Astrocyte of the hippocampus (primary cell): ENCODE data around the gene SLC9A4.

Experiments used
- DNase-seq: peaks from one replicate; pipeline ENCODE4 v3.0.0; 2011; ENCODE audit warnings: low read depth, low spot score

SLC9A4 gene

DNA sequence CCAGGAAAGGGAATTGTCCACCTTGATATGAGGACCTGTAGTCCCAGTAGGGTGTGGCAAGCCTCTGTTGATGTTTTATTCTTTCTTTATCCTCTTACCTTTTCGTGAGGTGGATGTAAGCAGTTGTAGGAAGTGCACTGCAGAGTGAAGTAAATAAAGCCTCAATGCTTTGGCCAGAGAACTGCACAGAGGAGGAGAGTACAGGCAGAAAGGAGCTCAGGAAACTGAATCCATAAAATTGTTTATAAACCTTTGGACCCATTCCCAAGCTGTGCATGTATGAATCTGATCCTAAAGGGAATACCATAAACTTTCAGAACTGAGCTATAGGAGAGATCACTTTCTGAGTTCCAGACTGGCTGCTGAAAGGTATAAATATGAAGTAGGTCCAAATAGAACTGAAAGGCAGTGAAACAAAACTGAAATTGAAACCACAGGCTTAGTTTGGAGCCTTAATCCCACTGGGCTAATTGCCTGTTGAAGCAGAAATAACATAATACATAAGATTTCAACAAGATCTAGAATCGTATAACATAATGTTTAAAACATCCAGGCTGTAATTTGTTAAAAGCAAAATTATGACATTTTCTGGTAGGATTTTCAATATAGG lies 17.9 kb upstream of the SLC9A4 start:
- DNase-seq = no peak

DNA sequence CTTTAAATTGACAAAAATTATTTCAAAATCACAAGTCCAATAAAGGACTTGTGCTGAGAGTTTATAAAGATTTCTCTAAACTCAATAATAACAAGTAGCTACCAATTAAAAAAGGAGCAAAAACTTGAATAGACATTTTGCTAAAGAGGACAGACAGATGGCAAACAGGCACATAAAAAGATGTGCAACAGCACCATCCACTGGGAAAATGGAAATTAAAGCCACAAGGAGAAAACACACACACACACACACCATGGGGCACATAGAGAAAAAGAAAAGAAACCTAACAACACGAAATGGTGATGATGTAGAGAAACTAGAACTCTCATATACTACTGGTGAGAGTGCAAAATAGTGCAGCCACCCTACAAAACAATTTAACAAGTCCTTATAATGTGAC lies 12.6 kb upstream of the SLC9A4 start:
- no peak for DNase-seq

DNA sequence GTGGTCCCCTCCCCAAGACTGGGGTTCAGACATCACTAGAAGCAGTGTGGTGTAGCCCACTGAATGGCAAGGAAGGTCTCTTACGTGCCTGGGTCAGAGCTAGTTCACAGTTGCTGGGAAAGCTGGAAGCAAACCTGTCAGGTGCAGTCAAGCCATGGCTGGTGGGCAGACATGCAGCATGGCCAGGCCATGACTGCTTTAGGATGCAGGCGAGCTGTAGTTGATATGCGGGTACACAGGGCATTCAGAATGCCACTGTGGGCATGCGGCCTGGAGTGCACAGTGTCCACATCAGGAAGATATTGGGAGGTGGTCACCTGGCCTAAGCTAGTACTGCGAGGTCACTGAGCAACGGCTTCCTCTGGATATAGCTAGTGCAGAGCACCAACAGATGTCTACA lies 11.8 kb upstream of the SLC9A4 start:
- no peak for DNase-seq

DNA sequence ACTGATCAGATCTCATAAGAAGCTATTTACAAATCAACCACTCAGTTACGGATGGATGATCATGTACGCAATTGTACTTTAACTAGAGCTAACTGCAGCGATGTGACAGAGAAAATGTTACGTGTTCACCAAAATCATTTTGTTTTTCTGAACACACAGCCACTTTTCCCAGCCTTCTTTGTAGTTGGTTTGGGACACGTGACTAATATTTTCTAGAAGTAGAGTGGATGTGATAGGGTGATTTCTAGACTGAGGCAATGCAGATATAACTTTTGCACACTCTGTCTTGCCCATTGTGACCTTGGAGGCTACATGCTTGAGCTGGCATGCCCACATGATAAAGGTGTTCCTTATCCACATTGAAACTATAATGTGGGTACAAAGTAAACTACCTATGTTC lies 9.9 kb upstream of the SLC9A4 start:
- DNase-seq = no peak

DNA sequence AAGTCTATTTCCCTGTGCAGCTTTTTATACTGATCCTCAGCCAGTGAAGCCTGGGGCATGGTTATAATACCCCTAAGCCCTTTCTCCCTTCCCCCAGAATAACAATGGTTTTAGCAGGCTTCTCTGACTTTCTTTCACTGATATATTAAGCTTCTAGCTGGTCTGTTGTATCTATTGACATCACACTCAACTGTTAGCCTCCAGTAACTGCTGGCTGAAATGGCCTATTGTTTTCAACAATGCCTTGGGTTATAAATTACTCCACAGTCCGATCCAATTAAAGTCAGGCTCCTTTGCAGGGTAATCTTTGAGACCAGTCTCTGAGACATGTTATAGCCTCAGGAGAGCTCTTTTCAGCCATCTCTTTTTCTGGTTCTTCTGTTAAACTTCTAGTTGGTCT lies 2.9 kb upstream of the SLC9A4 start:
- DNase-seq = no peak

DNA sequence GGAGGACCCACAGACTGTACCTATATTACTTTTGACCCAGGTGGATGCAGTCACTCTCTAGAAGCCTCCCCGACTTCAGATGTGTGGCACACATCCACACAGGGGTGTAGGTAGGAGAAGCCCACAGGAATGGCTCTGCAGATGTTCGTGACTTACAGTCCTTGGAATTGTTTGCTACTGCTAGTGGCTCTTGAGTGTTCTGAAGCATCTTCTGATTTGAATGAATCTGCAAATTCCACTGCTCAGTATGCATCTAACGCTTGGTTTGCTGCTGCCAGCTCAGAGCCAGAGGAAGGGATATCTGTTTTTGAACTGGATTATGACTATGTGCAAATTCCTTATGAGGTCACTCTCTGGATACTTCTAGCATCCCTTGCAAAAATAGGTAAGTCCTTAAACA lies 605 bp downstream of the SLC9A4 start:
- DNase-seq = peak; percentile 7

DNA sequence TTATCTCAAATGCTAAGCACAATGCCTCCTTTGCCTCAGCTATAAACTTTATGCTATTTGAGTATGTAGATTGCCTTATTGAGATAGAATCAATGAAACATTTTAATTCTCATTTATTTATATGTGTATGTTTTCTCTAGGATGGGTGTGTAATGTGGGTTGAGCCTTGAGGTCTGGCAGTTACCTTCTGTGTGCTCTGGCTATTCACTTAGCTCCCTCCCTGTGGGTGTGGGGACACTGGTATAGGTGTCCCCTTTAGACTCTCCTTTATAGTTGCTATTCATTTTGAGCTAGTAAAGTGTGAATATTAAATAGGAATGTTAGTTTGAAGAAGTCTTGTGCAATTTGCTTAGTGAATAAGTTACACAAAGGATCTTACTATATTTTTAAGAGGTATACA lies 1.8 kb downstream of the SLC9A4 start:
- DNase-seq = no peak

DNA sequence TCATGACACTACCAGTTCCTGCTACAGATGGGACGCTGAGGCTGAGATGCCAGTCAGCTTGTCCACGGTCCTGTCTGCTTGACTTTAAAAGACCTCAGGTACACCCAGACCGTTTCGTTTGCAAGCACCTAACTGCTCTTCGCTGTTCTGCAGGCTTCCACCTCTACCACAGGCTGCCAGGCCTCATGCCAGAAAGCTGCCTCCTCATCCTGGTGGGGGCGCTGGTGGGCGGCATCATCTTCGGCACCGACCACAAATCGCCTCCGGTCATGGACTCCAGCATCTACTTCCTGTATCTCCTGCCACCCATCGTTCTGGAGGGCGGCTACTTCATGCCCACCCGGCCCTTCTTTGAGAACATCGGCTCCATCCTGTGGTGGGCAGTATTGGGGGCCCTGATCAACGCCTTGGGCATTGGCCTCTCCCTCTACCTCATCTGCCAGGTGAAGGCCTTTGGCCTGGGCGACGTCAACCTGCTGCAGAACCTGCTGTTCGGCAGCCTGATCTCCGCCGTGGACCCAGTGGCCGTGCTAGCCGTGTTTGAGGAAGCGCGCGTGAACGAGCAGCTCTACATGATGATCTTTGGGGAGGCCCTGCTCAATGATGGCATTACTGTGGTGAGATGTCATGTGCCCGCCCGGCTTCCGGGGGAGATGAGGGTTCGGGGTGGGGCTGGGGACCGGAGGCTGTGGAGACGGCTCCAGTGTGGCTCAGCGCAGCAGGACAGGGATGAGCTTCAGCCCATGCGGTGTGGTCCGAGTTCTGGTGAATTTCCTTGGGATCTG lies 5.9 kb downstream of the SLC9A4 start:
- DNase-seq = no peak

DNA sequence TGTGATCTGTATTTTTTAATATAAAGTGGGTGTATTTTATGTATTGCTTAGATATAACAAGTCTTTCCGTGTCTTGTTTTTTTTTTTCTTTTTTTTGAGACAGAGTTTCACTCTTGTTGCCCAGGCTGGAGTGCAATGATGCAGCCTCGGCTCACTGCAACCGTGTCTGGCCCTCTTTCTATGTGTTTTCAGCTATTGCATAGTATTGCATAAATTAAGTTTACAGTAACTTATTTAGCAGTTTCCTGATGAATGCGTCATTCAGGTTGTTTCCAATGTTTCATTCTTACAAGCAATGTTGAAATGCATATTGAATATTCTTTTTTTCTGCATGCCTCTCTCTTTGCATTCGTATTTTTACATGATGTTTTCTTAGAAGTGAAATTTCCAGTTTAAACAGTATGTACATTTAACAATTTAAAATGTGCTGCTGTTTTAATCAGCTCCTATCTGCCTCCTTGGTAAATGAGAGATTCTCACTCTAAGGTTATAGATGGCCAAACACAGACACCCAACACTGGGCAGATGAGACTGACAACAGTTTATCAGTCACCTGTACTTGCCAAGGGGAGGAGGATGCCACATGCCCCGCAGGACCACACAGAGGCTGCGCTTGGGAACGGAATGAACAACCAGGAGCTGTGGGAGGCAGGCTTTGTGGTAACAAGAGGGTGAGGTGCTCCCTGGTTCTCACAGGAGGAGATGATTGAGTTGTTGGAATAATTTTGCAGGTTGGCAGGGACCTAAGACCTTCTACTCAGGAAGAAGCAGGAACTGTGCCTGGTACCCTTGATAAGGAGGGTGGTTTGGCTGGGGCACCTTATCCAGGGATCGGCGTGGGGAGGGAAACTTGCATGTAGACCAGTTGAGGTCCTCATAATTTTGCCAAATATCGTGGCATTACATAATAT lies 7.5 kb downstream of the SLC9A4 start:
- DNase-seq = no peak

DNA sequence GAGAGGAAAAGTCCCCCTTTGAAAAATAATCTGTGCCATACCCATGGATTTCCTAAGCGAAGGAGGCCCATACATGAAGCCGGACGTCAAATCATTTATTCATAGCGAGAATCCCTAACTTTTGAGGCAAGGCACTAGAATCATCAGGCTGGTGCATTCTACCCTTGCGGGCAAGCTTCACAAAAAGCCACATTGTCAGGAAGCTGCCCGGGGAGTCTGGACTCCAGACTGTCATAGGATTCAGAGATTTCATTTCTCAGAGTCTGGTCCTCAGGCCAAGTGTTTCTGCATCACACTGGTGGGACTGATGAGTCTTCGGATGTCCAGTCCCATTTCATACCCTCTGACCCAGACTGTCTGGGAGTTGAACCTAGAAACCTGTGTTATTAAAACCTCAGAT lies 8.9 kb downstream of the SLC9A4 start:
- DNase-seq = no peak

DNA sequence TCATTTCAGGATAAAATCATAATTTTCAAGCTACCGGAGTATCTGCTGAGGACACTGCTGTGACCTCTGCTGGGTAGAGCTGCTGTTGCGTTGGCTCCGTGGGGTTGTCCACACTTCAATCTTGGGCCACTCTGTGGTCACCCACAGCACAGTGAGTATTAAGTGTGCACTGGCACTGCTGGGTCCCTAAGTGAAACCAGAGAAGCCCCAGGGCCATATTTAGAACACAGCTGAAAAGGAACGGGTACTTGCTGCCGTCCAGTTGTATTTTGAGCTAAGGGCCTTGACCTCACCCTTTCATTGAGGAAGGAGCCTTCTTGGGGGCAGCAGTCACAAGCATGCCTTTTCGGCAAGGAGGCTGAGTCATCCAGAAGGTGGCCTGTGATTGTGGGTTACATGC lies 10.1 kb downstream of the SLC9A4 start:
- DNase-seq = no peak

DNA sequence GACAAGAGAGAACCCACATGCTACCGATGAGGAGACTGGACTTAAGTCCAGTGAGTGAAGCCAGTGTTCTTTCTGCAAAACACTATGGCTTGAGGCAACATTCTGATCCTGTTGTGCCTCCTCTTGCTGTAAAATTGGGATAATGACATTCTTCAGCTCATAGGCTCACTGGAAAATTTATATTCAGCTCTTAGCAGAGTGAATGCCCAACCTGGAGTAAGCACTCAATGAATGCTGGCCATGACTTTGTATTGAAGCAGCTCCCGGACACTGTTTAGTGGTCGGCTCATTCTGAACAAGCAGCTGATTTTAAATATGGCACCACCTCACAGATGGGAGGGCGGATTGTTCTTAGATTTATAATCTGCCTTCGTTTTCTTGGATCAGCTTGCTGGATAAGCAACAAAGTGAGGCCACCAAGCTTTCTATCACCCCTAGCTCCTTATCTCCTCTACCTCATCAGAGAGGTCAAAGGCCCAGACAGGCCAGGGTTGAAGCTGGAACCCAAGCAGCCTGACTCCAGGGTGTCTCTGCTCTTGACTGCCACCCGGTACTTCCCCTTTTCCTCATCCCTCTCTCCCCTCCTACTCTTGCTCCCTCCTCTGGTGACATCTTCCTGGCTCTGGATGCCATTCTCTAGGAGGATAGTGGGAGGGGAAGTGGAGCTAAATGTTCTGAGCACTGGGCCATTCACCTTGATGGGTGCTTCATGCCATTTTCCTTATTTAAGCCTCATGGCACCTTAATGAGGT lies 11.5 kb downstream of the SLC9A4 start:
- no peak for DNase-seq

DNA sequence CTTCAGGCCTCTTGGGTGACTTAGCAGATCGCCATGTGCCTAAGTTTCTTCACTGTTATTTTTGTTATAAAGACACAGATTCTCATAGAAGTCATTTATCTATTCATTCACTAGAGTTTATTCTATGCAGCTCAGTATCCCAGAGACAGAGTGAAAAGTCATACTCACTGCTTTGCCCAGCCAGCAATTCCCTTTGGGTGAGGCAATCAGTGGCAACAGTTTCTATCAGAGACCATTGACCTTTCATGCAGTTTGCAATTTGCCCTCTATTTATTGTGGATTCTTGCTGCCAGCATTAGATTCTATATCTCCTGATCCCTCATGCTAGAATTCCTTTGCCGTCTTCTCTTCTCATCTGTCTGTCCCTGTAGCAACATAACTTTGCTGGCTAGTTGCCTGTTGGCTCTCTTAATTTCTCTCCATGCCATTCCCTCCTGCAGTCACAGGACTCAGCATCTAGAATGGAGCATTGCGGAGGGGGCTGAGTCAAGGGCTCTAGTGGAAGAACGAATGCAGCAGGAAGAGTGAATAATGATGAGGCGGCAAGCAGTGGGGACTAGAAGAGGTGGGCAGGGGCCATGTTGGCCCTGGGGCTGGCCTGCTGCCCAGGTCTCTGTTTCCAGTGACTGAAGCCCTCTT lies 12.2 kb downstream of the SLC9A4 start:
- peak; percentile 11 for DNase-seq

DNA sequence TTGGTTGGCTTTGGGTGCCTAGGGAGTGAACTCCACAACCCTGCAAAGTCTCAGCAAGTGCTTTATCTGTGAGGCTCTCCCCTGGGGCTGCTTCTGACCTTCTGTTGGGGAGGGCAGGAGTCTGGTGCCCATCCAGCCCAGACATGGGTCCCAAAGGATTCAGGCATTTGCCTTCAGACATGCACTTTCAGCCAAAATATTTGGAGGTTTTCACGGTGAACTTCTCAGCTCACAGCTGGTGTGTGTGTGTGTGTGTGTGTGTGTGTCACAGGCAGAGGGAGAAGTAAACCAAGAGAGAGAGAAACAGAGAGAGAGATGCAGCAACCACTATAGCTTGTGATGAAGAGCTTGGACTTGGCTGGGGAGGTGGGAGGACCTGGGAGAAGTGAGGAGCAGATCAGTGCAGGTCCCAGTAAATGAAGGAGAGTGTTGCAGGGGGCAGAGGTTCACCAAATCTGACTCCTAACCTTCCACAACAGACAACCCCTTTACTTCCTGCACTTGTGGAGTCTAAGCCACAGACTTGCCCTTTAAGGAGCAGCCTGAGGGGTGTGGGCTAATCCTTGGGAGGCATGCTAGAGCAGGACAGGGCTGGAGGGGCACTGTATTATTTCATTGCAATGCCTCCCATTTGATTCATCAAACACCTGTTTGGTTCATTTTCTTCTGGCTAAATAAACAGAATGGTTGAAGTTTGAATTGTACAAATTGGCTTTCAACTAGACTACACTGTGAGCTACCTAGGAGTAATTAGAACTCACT lies 14.1 kb downstream of the SLC9A4 start:
- DNase-seq = peak; percentile 16

DNA sequence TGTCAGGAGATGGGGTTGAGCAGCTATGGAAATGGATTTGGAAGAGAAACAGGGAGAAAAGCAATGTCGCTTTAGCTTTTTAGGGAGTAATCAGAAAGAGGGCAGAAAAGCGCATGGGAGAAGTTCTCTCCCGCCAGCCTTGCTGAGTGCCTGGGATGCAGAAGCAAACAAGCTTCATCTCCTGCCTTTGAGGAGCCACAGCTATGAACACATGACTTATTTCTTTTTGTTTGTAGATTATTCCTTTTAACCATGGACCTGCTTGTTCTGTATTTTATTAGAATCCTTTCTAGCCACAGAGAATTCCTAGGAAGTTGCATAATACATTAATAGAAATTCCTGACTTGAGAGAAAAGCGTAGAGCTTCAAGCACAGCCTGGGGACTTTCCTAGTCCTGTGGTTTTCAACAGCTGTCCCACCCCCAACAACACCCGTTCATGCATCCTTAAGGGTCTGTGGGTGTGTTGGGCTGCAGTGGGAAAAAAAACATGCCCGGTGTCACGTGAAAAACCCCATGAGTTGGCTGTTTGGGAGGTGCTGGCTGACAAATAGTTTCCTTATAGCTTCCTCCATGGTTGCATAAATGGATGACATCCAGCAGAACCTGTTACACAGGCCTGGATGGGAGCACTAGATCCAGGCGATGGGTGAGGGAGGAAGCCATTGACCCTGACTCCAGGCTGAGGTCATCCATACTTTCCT lies 14.9 kb downstream of the SLC9A4 start:
- DNase-seq = peak; percentile 90

DNA sequence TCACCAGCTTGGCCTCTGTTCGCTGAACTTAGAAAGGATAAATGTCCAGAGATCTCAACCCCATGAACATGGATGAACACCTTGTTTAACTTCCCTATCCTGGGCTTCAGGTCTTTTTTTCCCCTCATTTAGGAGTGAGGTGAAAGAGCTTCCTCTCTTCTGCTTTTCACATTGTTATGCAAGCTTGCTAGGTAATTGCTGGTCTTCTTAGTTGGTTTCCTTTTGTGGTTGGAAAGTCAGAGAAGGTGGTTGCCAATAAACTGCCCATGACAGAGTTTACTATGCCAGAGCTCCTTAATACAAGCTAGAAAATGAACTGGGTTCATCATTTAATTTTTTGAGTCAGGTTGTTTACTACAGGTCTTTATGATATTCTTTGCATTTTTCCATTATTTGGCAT lies 16.6 kb downstream of the SLC9A4 start:
- DNase-seq = peak; percentile 23

DNA sequence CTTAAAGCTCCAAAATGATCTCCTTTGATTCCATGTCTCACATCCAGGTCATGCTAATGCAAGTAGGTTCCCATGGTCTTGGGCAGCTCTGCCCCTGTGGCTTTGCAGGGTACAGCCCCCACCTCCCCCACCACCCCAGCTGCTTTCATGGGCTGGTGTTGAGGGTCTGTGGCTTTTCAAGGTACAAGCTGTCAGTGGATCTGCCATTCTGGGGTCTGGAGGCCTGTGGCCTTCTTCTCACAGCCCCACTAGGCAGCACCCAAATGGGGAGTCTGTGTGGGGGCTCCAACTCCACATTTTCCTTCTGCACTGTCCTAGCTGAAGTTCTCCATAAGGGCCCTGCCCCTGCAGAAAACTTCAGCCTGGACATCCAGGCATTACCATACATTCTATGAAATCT lies 19.0 kb downstream of the SLC9A4 start:
- no peak for DNase-seq

DNA sequence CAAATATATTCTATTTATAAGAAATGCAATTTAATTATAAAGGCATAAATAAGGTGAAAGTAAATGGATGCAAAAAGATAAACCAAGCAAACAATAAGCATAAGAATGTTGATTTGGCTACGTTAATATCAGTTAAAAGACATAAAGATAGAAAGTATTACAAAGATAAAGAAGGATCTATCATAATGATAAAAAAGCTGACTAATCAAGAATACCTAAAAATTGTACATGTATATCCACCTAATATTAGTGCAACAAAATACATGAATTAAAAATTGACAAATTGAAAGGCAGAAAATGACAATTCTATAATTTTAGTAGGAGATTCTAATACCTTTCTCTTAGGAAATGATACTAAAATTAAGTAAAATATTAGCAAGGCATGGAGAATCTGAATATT lies 21.5 kb downstream of the SLC9A4 start:
- DNase-seq = no peak

DNA sequence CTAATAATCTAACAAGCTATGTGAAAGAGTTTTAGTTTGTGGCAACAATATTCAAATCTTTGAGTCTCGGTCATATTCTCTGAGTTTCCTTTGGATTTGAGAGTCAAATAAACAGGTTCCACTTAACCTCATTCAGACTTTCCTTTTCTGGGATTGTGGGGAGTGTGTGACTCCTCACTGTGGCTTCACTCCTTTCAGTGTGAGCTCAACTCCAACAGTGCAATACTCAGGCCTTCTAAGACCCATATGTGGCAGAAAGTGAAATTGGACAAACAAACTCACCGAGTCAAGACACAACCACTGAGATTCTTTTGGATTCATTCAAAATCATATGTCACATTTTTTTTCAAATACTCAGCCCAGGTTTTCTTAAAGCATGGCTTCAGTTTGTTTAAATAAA lies 25.4 kb downstream of the SLC9A4 start:
- DNase-seq = no peak

DNA sequence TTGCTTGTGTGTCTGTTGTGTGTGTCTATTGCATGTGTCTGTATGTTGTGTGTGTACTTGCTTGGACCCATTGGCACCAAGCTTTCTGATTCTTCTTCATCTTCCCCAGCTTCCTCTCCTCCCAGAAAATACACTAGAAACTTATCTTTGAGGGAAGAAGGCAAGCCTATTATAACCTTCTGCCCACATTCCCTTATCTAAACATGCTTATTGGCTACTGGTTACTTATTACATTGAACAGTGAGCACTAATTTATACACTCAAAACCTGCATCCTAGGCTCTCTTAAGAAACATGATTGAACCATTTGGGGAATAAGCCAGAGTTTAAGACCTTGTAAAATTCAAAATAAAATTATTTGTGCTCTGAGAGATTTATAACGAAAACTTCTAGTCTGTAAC lies 26.5 kb downstream of the SLC9A4 start:
- no peak for DNase-seq
